WTC11 (cell line): ENCODE results near the gene MCCC1. TPM values are rescaled to one million over a fixed set of nuclear protein-coding genes. Genes with fewer than 3 reads are reported as not detected.

Experiments used
- ATAC-seq: fragments of 200-7000 bp; cut with Tn5 transposase; 2 replicates; pipeline ENCODE4 v1.10.0; 2021; ENCODE audit warnings: mild to moderate bottlenecking, moderate library complexity
- CTCF ChIA-PET: fragments of 300-600 bp; sonication (Branson Sonifier 250); formaldehyde crosslinking; loops from one replicate; lab custom pipeline; 2021; ENCODE audit warnings: antibody characterized with exemption; lab: Charles Lee
- POLR2A ChIA-PET: fragments of 350-600 bp; sonication (Branson Sonifier 250); formaldehyde crosslinking; loops from one replicate; lab custom pipeline; 2021; ENCODE audit warnings: antibody characterized with exemption; lab: Charles Lee
- DNase-seq: peaks from one replicate; pipeline ENCODE4 v3.0.0; 2021; ENCODE audit warnings: low spot score
- H3K27ac Mint-ChIP-seq: 2 replicates; pipeline ENCODE4 v1.8.0; 2021; ENCODE audit warnings: mixed read lengths
- H3K27me3 Mint-ChIP-seq: 2 replicates; pipeline ENCODE4 v1.8.0; 2021; ENCODE audit warnings: low read depth, mild to moderate bottlenecking, moderate library complexity, mixed read lengths
- H3K36me3 Mint-ChIP-seq: 2 replicates; pipeline ENCODE4 v1.8.0; 2021; ENCODE audit warnings: mixed read lengths
- H3K4me1 Mint-ChIP-seq: 2 replicates; pipeline ENCODE4 v1.8.0; 2022; ENCODE audit warnings: mixed read lengths
- H3K4me3 Mint-ChIP-seq: 2 replicates; pipeline ENCODE4 v1.8.0; 2021; ENCODE audit warnings: mild to moderate bottlenecking, moderate library complexity, mixed read lengths
- H3K9me3 Mint-ChIP-seq: 2 replicates; pipeline ENCODE4 v1.8.0; 2021; ENCODE audit warnings: mixed read lengths
- CDX4 ChIP-seq: fragments of 250-450 bp; sonication (Bioruptor Pico); IDR thresholded peaks from 2 replicates; pipeline ENCODE4 v1.9.0; 2021; ENCODE audit warnings: moderate library complexity, mild to moderate bottlenecking, inconsistent platforms, borderline replicate concordance
- ESRRA ChIP-seq: sonication (generic); formaldehyde crosslinking; IDR thresholded peaks from 2 replicates; pipeline ENCODE4 v1.8.1; 2022; ENCODE audit warnings: mild to moderate bottlenecking, missing genetic modification reagents, borderline replicate concordance
- FOXP1 ChIP-seq: sonication (generic); formaldehyde crosslinking; IDR thresholded peaks from 2 replicates; pipeline ENCODE4 v1.8.0; 2022; ENCODE audit warnings: missing genetic modification reagents, mild to moderate bottlenecking, moderate library complexity, borderline replicate concordance
- HMGA2 ChIP-seq: fragments of 250-450 bp; sonication (Bioruptor Pico); IDR thresholded peaks from 2 replicates; pipeline ENCODE4 v1.4.0; 2021; ENCODE audit warnings: mild to moderate bottlenecking, moderate library complexity
- MYBL2 ChIP-seq: sonication (generic); formaldehyde crosslinking; IDR thresholded peaks from 2 replicates; pipeline ENCODE4 v1.8.1; 2023; ENCODE audit warnings: mild to moderate bottlenecking, moderate library complexity, missing genetic modification reagents
- NFATC4 ChIP-seq: fragments of 250-450 bp; sonication (Bioruptor Pico); IDR thresholded peaks from 2 replicates; pipeline ENCODE4 v1.9.0; 2021; ENCODE audit warnings: mild to moderate bottlenecking
- NR2C2 ChIP-seq: sonication (generic); formaldehyde crosslinking; IDR thresholded peaks from 2 replicates; pipeline ENCODE4 v1.8.0; 2022; ENCODE audit warnings: mild to moderate bottlenecking, missing genetic modification reagents
- RORB ChIP-seq: fragments of 250-450 bp; sonication (Bioruptor Pico); IDR thresholded peaks from 2 replicates; pipeline ENCODE4 v1.9.0; 2021; ENCODE audit warnings: mild to moderate bottlenecking
- STAT6 ChIP-seq: sonication (generic); formaldehyde crosslinking; conservative IDR thresholded peaks from 2 replicates; pipeline ENCODE4 v1.8.1; 2023; ENCODE audit warnings: mild to moderate bottlenecking, low read depth, missing genetic modification reagents, moderate library complexity
- TCF7 ChIP-seq: sonication (generic); formaldehyde crosslinking; IDR thresholded peaks from 2 replicates; pipeline ENCODE4 v1.8.0; 2022; ENCODE audit warnings: mild to moderate bottlenecking, low read depth, missing genetic modification reagents, moderate library complexity
- TEAD4 ChIP-seq: sonication (generic); formaldehyde crosslinking; IDR thresholded peaks from 2 replicates; pipeline ENCODE4 v1.8.0; 2022; ENCODE audit warnings: mild to moderate bottlenecking, missing genetic modification reagents
- ZNF138 ChIP-seq: sonication (generic); formaldehyde crosslinking; conservative IDR thresholded peaks from 2 replicates; pipeline ENCODE4 v1.8.1; 2022; ENCODE audit warnings: mild to moderate bottlenecking, moderate library complexity, missing genetic modification reagents
- ZNF232 ChIP-seq: sonication (generic); formaldehyde crosslinking; IDR thresholded peaks from 2 replicates; pipeline ENCODE4 v1.8.0; 2022; ENCODE audit warnings: mild to moderate bottlenecking, missing genetic modification reagents
- ZNF423 ChIP-seq: fragments of 250-450 bp; sonication (Bioruptor Pico); IDR thresholded peaks from 2 replicates; pipeline ENCODE4 v2.1.2; 2022; ENCODE audit warnings: mild to moderate bottlenecking, moderate library complexity
- ZNF425 ChIP-seq: fragments of 250-450 bp; sonication (Bioruptor Pico); conservative IDR thresholded peaks from 2 replicates; pipeline ENCODE4 v1.9.0; 2021; ENCODE audit warnings: mild to moderate bottlenecking
- ZSCAN18 ChIP-seq: fragments of 250-450 bp; sonication (Bioruptor Pico); IDR thresholded peaks from 2 replicates; pipeline ENCODE4 v2.1.2; 2022; ENCODE audit warnings: mild to moderate bottlenecking, moderate library complexity
- total RNA-seq: library from RNA; stranded (reverse); gene quantifications from 3 replicates; pipeline ENCODE4 v1.2.3, GENCODE V29; 2021
- TF ChIP-seq, protein P1 (sequence below): sonication (generic); formaldehyde crosslinking; IDR thresholded peaks from 2 replicates; pipeline ENCODE4 v1.8.1; 2022; ENCODE audit warnings: missing genetic modification reagents, borderline replicate concordance
- TF ChIP-seq, protein P2 (sequence below): sonication (generic); formaldehyde crosslinking; IDR thresholded peaks from 2 replicates; pipeline ENCODE4 v1.8.0; 2022; ENCODE audit warnings: mild to moderate bottlenecking, missing genetic modification reagents
- TF ChIP-seq, protein P3 (sequence below): sonication (generic); formaldehyde crosslinking; IDR thresholded peaks from 2 replicates; pipeline ENCODE4 v1.8.0; 2022; ENCODE audit warnings: mild to moderate bottlenecking, missing genetic modification reagents

The MCCC1 gene
- total RNA-seq, 1 experiment from 2014 or later, result 19.5 TPM

GRCh38 chr3:183038757-183039156, 60.5 kb downstream of the MCCC1 start:
- POLR2A ChIA-PET, result no interaction called here
- Mint-ChIP-seq H3K27me3 (no peaks in the 10 kb centered on the region), H3K4me3 (no peak overlapping the region), H3K36me3 (peaks cover 40% of the 10 kb centered on the region), H3K4me1 (no peaks in the 10 kb centered on the region), H3K27ac (peak overlapping the region; percentile 44; the same call in 1 of the 2 replicates), H3K9me3 (no peaks in the 10 kb centered on the region)
- DNase-seq (no peak), ATAC-seq (no peak)
- CTCF ChIA-PET, result no interaction called here
- TF ChIP-seq TCF7 (CRISPR knock-in tag), result no peak
- no peak for TF ChIP-seq RORB (CRISPR knock-in tag)
- TF ChIP-seq, protein P1, sequence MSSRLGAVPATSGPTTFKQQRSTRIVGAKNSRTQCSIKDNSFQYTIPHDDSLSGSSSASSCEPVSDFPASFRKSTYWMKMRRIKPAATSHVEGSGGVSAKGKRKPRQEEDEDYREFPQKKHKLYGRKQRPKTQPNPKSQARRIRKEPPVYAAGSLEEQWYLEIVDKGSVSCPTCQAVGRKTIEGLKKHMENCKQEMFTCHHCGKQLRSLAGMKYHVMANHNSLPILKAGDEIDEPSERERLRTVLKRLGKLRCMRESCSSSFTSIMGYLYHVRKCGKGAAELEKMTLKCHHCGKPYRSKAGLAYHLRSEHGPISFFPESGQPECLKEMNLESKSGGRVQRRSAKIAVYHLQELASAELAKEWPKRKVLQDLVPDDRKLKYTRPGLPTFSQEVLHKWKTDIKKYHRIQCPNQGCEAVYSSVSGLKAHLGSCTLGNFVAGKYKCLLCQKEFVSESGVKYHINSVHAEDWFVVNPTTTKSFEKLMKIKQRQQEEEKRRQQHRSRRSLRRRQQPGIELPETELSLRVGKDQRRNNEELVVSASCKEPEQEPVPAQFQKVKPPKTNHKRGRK (CRISPR knock-in tag), result no peak
- no peak for TF ChIP-seq FOXP1 (CRISPR knock-in tag)
- TF ChIP-seq ZSCAN18, result no peak
- TF ChIP-seq MYBL2 (CRISPR knock-in tag), result no peak
- TF ChIP-seq ZNF232 (CRISPR knock-in tag), result no peak
- no peak for TF ChIP-seq CDX4 (CRISPR knock-in tag)
- TF ChIP-seq, protein P2, sequence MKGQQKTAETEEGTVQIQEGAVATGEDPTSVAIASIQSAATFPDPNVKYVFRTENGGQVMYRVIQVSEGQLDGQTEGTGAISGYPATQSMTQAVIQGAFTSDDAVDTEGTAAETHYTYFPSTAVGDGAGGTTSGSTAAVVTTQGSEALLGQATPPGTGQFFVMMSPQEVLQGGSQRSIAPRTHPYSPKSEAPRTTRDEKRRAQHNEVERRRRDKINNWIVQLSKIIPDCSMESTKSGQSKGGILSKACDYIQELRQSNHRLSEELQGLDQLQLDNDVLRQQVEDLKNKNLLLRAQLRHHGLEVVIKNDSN (CRISPR knock-in tag), result no peak
- no peak for TF ChIP-seq ZNF423 (CRISPR knock-in tag)

- ChIA-PET POLR2A (no interaction called here), CTCF (no interaction called here)
- no peak for ATAC-seq
- Mint-ChIP-seq H3K27ac (no peak overlapping the region), H3K36me3 (peaks cover 40% of the 10 kb centered on the region), H3K4me3 (no peak overlapping the region), H3K9me3 (no peaks in the 10 kb centered on the region), H3K27me3 (no peaks in the 10 kb centered on the region), H3K4me1 (no peaks in the 10 kb centered on the region)
- TF ChIP-seq ESRRA (no peak), ZNF425 (no peak), NFATC4 (no peak), STAT6 (CRISPR knock-in tag) (no peak), HMGA2 (CRISPR knock-in tag) (no peak), MYBL2 (CRISPR knock-in tag) (no peak), ZNF138 (no peak), TEAD4 (CRISPR knock-in tag) (no peak), NR2C2 (CRISPR knock-in tag) (no peak)
- TF ChIP-seq, protein P3, sequence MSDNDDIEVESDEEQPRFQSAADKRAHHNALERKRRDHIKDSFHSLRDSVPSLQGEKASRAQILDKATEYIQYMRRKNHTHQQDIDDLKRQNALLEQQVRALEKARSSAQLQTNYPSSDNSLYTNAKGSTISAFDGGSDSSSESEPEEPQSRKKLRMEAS (CRISPR knock-in tag), result no peak
- no peak for DNase-seq
Observed at GRCh38 chr3:183038221-183038620, 61.1 kb downstream of the MCCC1 start.
